Transverse colon (tissue), 4 donors: ENCODE results near the gene GAGE12D. TPM values are rescaled to one million over a fixed set of nuclear protein-coding genes. Genes with fewer than 3 reads are reported as not detected.

Experiments used
- small RNA-seq, 4 donors: library from RNA; depleted of rRNA; stranded (forward); fragments of <200 nt; gene quantifications; one replicate each; pipeline ENCODE3, GENCODE V24; 2016
- total RNA-seq, 4 donors: library from RNA; depleted of rRNA; stranded (reverse); fragments of >200 nt; gene quantifications; one replicate each; pipeline ENCODE4 v1.1.0, GENCODE V29; 2016

Gene GAGE12D
- total RNA-seq, 4 donors from 2014 or later: not detected

Small RNAs within 50 kb of the gene (small RNA-seq; reads per million reads assigned to genes)
- gene GAGE12B: 0 reads per million in 4 donors

Other genes with a start within 250 kb of the GAGE12D start
- not detected for gene GAGE10, start 238.1 kb upstream of the GAGE12D start, total RNA-seq
- not detected for gene GAGE12J, start 219.7 kb upstream of the GAGE12D start, total RNA-seq
- not detected for gene GAGE13, start 210.2 kb upstream of the GAGE12D start, total RNA-seq
- not detected for gene GAGE12C, start 9.6 kb upstream of the GAGE12D start, total RNA-seq
- not detected for gene GAGE12E, start 9.6 kb downstream of the GAGE12D start, total RNA-seq
- not detected for gene GAGE12F, start 19.1 kb downstream of the GAGE12D start, total RNA-seq
- gene GAGE12G, start 28.7 kb downstream of the GAGE12D start, total RNA-seq: not detected
- gene GAGE12H, start 38.2 kb downstream of the GAGE12D start, total RNA-seq: not detected
- not detected for gene GAGE2A, start 47.8 kb downstream of the GAGE12D start, total RNA-seq
- not detected for gene GAGE1, start 57.3 kb downstream of the GAGE12D start, total RNA-seq
- not detected for gene PAGE1, start 154.3 kb downstream of the GAGE12D start, total RNA-seq